ENCODE measurements around the gene RFTN1.
A peak's percentile ranks its signal among the peaks of the same experiment; 100 is the strongest.

The RFTN1 gene

DNA sequence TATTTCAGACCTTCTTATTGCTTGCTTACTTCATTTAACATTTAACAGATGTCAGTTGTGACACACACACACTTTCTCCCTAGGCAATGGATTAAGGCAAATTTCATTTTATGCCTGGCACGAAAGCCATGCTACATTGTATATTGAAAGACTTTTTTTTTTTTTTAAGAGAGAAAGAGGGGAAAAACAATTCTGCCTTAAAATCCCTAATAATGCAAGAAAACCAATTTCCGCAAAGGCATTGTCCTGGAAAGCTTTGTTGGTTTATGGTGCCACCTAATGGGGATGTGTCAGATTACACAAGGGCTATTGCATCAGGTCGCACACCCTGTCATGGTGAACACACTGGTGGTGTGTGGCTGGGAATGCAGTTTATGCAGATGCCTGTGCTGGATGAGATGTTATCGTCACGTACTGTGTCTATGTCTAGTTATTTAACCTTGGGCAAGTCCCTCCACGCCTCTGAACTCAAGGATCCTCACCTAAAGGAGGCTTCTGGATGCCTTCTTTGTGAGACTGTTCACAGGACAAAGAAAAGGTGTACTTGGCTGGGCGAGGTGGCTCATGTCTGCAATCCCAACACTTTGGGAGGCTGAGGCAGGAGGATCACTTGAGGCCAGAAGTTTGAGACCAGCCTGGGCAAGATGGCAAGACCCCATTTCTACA lies 37.3 kb upstream of the RFTN1 start:
- TF ChIP-seq, protein P1, sequence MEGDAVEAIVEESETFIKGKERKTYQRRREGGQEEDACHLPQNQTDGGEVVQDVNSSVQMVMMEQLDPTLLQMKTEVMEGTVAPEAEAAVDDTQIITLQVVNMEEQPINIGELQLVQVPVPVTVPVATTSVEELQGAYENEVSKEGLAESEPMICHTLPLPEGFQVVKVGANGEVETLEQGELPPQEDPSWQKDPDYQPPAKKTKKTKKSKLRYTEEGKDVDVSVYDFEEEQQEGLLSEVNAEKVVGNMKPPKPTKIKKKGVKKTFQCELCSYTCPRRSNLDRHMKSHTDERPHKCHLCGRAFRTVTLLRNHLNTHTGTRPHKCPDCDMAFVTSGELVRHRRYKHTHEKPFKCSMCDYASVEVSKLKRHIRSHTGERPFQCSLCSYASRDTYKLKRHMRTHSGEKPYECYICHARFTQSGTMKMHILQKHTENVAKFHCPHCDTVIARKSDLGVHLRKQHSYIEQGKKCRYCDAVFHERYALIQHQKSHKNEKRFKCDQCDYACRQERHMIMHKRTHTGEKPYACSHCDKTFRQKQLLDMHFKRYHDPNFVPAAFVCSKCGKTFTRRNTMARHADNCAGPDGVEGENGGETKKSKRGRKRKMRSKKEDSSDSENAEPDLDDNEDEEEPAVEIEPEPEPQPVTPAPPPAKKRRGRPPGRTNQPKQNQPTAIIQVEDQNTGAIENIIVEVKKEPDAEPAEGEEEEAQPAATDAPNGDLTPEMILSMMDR (IDR thresholded peaks at IDR 0.05; ENCODE audit: low read depth, low read length), result peak; percentile 81
- DNase-seq (ENCODE audit: low read depth in 2 of 2), result peak; percentile 88 to 94
- no peak overlapping the region for H3K4me3 ChIP-seq (replicated peaks in 1 of 2; ENCODE audit: low read depth in 2 of 2, low read length in 2 of 2)

DNA sequence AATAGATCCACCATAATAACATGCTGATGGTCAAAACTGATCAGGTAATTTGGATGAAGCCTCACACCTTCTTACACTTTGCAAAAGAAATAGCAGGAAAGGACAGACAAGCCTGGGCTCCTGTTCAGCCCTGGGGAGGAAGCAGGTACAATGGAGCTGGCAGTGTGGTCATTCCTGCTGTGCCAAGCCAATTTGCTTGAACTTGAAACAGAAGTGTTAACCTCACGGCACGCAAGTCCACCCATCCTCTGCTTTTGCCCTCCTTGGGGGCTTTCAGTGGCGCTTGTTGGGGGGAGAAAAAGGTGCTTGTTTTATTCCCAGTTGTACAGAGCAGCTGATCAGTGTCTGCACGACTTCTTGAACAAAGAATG lies 36.8 kb upstream of the RFTN1 start:
- peak in 1 of 2 donors; percentile 4 for DNase-seq (ENCODE audit: low read depth in 2 of 2)
- TF ChIP-seq, protein P1 (IDR thresholded peaks at IDR 0.05; ENCODE audit: low read depth, low read length), result no peak
- H3K4me3 ChIP-seq (replicated peaks in 1 of 2; ENCODE audit: low read depth in 2 of 2, low read length in 2 of 2), result no peak overlapping the region

DNA sequence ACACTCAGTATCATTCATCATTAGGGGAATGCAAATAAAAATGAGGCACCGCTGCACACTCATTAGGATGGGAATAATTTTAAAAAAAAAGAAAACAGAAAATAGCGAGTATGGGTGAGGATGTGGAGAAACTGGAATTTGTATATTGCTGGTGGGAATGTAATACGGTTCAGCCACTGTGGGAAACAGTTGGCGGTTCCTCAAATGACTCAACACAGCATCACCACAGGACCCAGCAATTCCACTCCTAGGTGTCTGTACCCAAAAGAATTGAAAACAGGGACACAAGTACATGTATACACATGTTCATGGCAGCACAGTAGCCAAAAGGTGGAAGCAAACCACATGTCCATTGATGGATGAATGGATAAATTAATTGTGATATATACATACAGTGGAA lies 35.2 kb upstream of the RFTN1 start:
- TF ChIP-seq, protein P1 (IDR thresholded peaks at IDR 0.05; ENCODE audit: low read depth, low read length), result no peak
- peak; percentile 26 to 81 for DNase-seq (ENCODE audit: low read depth in 2 of 2)
- H3K4me3 ChIP-seq (replicated peaks in 1 of 2; ENCODE audit: low read depth in 2 of 2, low read length in 2 of 2), result no peak overlapping the region

DNA sequence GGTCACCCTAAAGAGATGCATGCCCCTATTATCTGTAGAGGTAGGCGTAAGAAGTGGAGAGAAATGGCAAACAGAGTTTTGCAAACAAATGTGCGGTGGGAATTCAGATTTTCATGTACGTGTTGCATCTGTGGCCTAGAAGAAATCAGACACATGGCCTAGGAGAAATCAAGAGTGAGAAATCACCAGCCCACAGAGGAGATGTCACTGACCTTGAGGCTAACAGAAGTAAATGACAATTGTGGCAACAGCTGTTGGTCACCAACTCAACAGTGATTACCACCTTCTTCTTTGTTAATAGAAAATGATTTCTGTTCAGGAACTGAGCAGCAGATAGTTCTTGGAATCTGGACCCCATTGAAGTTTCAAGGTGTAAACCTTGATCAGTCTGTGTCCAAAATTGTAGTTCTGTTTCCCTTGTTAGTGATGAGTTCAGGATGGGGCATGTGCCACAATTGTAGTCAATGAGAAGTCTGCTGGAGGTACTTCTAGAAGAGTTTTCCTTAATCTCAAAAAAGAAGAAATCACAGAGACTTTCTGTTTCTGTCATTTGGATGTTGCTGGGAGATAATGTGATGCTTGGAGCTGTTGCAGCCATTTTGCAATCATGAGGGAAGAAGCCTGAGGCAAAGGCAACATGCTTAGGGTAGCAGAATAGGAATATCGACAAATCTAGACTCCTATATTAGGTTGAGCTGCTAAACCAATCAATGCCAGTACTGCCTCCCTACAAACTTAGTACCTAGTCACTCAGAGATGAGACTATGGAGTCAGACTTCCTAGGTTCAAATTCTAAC lies 34.3 kb upstream of the RFTN1 start:
- no peak overlapping the region for H3K4me3 ChIP-seq (replicated peaks in 1 of 2; ENCODE audit: low read depth in 2 of 2, low read length in 2 of 2)
- TF ChIP-seq, protein P1 (IDR thresholded peaks at IDR 0.05; ENCODE audit: low read depth, low read length), result no peak
- DNase-seq (ENCODE audit: low read depth in 2 of 2), result no peak

DNA sequence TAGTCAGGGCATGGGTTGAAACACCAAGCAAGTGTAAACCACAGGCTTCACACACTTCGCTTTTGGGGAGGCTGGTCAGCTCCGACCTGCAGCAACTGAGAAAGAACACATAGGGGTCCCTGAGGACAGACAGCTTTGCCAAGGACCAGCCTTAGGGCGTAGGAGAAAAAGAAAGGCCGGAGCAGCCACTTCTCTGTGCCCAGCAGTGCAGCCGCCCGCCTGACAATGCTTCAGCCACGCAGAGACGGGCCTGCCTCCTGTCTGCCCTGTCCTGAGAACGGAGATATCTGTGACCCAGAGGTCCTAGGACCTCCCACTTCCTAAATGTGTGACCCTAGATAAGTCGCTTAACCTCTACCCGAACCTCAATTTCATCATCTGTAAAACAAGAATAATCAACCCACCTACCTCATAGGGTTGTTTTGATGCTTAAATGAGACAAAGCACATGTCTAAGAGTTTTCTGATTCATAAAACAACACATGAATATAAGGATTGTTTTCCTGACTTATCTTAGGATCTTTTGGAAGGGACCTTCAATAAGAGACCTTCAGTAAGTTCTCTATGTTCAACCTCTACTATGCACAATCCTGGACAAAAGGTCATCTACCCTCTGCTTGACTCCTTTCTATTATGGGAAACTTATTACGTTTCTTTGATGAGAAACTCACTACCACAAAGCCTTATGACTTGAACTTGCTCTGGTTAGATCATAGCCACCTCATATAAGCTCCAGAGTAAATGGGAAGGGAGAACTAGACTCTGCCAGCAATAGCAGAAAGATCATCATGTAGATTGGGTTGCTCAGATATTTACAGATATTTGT lies 32.9 kb upstream of the RFTN1 start:
- no peak overlapping the region for H3K4me3 ChIP-seq (replicated peaks in 1 of 2; ENCODE audit: low read depth in 2 of 2, low read length in 2 of 2)
- TF ChIP-seq, protein P1 (IDR thresholded peaks at IDR 0.05; ENCODE audit: low read depth, low read length), result no peak
- DNase-seq (ENCODE audit: low read depth in 2 of 2), result no peak

DNA sequence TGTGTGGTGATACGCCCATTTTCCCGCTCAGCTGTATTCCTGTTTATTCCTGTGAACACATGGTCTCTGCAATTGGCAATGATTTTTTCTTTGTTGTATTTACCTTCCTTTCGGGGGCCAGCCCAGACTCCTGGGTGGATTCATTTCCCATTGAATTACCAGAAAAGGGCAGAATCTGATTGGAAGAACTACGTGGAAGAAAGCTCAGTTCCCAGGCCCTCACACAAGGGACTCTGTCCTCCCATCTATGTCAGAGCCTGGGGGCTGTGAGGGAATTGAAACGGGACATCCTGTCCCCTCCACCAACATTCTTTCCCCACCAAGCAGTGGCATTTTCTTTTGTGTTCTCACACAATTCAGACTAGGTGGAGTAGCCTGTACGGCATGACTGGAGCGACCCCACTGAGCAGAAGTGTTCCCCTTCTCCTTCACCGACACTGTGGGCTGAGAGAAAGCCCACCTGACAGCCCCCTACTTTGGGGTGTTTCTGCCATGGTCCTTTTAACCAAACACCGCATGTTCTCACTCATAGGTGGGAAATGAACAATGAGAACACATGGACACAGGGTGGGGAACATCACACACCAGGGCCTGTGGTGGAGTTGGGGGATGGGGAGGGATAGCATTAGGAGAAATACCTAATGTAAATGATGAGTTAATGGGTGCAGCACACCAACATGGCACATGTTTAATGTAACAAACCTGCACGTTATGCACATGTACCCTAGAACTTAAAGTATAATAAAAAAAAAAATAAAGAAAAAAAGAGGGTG lies 32.1 kb upstream of the RFTN1 start:
- H3K4me3 ChIP-seq (replicated peaks in 1 of 2; ENCODE audit: low read depth in 2 of 2, low read length in 2 of 2), result no peak overlapping the region
- DNase-seq (ENCODE audit: low read depth in 2 of 2), result no peak
- TF ChIP-seq, protein P1 (IDR thresholded peaks at IDR 0.05; ENCODE audit: low read depth, low read length), result no peak
